GM19035 (cell line): Measurements from ENCODE around the gene PABPN1.
"Not testable (repeated sequence)": the region's sequence is repeated elsewhere in the genome, so short reads cannot be mapped to it uniquely, and the experiment has no call there.

Experiments used
- ATAC-seq: cut with Tn5 transposase; IDR thresholded peaks from one replicate; pipeline ENCODE4 v1.9.1; 2021; ENCODE audit not compliant: unreplicated experiment

The PABPN1 gene, protein sequence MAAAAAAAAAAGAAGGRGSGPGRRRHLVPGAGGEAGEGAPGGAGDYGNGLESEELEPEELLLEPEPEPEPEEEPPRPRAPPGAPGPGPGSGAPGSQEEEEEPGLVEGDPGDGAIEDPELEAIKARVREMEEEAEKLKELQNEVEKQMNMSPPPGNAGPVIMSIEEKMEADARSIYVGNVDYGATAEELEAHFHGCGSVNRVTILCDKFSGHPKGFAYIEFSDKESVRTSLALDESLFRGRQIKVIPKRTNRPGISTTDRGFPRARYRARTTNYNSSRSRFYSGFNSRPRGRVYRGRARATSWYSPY

DNA sequence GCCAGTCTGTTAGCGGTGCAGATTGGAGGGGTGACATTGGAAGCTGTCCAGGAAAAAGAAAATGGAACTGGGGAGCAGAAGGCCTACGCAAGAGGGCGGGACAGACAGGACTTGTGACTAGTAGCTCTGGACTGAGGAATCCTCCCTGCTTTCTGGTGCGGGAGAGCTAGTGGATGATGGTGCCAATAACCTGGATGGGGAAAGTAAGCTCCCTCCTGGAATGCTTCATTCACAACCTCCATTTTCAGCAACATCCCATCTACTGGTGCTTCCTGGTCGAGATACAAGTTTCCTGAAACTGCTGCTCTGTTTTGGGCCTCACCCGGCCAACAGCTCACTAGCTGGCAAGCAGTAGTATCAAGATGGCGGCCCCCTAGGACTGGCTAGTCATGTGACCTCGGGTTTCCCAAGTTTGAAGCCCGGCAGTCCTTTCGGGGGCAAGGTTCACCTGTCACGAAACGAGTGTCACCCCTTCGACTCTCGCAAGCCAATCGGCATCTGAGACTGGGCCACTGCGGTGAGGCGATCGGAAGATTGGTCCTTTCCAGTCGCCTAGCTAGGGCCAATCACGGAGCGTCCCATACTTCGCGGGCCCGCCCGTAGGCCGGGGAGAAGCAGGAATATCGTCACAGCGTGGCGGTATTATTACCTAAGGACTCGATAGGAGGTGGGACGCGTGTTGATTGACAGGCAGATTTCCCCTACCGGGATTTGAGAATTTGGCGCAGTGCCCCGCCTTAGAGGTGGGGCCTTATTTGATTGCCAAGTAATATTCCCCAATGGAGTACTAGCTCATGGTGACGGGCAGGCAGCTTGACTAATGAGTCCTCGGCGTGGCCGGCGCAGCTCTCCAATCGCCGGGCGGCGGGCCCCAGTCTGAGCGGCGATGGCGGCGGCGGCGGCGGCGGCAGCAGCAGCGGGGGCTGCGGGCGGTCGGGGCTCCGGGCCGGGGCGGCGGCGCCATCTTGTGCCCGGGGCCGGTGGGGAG, at the start of gene PABPN1:
Gene PABPN1, plus strand, starts transcription at position 874 of the 988 bp plus-strand sequence. Its CDS starts 13 bp downstream, at position 887.
- peak; percentile 88 for ATAC-seq

DNA sequence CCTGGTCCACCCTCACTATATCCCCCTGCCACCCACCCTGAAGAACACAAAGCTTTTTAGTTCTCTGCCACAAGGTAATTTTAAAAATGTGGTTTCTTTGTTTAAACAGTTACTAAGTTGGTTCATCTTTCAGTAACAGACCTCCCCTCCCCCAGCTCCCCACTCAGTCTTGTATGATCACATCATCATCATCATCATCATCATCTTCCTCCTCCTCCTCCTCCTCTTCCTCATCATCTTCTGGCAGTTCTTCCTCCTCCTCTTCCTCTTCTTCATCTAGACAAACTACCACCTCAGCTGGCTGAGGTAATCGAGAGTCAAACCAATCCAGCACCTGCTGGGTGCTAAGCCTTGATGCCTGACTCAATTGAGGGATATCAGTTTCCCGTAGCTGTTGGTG, 45.8 kb upstream of the PABPN1 start:
- no peak for ATAC-seq

DNA sequence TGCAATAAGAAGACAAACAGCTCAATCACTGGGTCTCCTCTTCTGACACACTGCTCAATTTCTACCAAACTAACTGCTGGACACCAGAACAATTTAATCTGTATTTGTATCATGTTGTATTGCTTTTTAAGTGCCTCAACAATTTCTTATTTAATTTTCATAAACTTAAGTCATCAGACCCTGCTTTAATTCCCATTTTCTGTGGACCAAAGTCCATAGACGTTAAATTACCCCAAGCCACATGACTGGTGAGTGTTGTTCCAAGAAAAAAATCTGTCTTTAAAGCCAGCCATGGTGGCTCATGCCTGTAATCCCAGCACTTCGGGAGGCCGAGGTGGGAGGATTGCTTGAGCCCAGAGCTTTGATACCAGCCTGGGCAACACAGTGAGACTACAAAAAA, 44.1 kb upstream of the PABPN1 start:
- no peak for ATAC-seq

DNA sequence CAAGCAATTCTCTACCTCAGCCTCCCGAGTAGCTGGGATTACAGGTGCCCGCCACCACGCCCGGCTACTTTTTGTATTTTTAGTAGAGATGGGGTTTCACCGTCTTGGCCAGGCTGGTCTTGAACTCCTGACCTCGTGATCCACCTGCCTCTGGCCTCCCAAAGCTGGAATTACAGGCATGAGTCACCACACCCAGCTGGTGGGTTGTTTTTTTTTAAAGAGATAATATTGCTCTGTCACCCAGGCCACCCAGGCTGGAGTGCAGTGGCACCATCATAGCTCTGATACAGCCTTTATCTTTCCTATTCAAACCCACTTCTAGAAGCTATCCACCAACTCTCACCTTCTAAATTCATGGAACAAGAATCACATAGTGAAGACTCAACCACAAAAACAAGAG, 43.3 kb upstream of the PABPN1 start:
- ATAC-seq = not testable (repeated sequence)

DNA sequence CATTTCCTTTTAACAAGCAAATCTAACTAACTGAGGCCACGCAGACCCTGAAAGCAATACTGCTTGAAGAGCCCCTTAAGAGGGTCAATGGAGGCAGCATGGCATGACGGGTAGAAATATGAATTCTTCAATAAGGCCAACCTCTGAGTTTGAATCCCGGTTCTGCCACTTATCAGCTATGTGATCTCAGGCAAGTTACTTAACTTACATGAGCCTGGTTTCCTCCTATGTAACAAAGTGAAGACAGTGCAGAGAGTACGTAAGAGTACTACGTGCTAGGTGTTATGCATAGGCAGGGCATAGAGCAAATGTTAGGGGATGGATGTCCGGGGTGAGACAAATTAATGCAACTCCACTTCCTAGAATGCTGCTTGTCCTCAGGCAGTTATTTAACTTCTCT, 40.0 kb upstream of the PABPN1 start:
- no peak for ATAC-seq

DNA sequence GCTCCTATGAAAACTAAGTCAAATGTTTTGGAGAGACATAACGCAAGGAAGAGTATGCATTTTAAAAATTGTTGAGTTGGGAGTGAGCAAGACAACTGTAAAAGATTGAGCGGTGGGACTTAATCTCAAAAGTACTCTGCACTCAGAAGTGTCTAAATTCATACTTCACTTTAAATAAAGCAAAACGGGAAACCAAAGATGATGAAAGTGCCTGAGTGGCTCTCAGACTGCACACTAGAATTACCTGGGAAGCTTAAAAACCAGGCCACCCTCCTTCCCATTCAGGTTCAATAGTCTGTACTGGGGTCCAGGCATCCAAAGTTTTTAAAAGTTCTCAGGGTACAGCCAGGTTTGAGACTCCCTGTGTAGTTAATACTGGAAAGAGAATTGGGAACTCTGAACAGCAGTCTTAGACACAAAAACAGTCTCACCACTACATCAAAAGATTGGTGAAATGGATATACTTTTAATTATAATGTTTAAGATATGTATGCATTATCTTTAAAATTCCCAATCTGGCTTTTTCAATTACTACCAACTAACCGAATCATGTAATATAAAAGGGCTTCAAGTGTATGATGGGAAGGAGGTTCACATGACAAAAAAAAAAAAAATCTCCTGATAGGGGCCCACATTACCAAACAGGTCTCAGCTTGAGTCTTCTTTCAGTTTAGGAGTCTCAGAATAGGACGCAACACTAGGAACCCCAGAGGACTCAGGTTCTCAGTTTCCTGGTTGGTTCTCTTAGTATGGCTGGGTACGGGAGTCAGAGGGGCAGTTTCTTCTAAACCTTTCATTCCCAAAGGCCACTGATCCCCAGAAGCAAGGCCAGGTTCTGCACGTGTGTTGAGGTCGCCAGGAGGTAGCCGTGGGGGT, 36.4 kb upstream of the PABPN1 start:
- ATAC-seq = no peak

DNA sequence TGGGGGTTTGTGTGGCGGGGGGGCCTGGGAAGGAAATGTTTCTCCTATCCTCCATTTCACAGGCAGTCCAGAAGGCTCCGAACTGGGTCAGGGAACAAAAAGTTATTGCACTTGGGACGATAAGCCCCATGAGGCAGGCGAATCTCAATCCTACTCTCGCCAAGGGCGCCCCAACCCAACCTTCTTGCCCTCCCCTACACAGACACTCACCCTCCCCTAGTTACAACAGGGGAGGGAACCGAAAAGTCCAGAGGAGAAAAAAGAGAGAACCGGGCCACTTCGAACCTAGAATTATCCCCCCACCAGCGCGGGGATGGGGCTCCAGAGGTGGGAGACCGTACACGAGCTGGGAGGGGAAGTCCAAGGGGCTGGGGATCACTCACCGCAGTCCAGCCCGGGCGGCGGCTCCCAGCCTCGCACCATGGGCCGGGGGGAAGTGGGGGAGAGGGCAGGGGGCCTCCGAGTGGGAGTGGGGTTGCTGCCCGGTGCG, 35.7 kb upstream of the PABPN1 start:
- peak; percentile 25 for ATAC-seq

DNA sequence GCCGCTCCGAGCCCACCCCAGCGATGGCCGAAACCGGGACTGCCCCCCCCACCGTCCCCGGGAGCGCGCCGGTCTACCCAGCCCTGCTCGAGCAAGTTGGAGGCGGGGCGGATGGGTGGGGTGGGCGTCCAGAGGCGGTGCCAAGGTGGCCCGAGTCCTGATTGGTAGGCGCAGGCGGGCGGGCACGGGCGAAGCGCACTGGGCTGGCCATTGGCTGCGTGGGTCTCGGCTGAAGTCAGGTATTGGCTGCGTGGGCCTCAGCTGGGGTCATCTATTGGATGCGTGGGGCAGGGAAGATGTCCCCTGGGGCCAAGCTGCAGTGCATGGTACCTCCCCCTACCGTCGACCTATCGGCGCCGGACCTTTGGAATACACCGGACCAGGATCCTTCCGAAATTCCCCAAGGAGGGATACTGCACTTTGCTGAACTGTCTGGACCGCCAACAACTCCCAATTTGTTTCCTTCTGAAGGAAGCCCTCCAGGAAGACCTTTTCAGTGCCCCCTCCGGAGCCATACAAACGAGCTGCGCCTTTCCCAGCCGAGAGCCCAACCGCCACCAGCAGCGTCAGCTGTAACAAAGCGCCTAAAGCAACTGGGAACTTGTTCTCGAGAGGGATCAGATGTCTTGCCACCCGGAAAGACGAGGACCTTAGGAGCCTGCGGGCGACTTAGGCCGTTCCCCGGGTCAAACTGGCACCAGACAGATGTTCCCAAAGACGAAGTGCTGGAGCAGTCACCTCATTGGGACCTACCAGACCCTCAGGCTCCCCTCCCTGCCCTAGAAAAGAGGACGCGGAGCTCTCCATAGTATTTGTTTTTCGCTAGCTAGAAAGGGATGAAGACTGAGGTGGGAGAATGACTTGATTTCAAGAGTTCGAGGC, 35.0 kb upstream of the PABPN1 start, which contains the start of gene HOMEZ:
Gene HOMEZ, minus strand, starts transcription at position 113 of the 882 bp plus-strand sequence. CDS start 180 bp downstream, outside the sequence.
- peak; percentile 99 for ATAC-seq

DNA sequence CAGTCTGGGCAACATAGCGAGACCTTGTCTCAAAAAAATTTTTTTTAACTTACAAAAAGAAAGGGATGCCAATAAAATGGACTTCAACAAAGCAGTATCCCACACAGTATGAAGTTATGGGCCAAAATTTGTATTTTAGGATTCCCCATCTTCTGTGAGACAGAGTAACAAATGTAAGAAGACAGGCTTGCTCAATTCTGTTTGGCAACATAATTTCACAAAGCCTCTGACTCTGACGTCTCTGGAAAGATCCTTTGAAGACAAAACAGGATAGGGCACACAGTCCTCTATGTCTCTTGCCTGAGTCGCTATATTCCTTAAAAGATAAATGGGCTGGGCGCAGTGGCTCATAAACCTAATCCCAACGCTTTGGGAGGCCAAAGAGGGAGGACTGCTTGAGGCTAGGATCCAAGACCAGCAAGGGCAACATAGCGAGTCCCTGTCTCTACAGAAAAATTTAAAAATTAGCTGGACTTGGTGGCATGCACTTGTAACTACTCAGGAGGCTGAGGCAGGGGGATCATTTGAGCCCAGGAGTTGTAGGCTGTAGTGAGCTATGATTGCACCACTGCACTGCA, 34.3 kb upstream of the PABPN1 start:
- ATAC-seq = no peak

DNA sequence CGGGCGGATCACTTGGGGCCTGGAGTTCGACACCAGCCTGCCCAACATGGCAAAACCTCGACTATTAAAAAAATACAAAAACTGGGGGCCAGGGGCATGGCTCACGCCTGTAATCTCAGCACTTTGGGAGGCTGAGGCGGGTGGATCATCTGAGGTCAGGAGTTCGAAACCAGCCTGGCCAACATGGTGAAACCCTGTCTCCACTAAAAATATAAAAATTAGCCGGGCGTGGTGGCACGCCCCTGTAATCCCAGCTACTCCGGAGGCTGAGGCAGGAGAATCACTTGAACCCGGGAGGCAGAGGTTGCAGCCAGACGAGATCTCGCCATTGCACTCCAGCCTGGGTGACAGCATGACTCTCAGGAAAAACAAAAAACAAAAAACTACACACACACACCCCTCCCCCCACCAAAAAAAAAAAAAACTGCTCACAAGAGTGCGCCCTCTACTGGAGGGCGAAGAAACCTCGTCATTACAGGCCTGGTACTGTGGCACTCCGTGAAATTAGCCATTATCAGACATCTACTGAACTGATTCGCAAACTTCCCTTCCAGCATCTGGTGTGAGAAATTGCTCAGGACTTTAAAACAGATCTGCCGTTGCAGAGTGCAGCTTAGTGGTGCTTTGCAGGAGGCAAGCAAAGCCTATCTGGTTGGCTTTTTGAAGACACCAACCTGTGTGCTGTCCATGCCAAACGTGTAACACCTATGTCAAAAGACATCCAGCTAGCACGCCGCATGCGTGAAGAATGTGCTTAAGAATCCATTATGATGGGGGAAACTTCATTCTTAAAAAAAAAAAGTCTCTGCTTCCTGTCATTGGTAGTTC, 26.3 kb upstream of the PABPN1 start:
- no peak for ATAC-seq

DNA sequence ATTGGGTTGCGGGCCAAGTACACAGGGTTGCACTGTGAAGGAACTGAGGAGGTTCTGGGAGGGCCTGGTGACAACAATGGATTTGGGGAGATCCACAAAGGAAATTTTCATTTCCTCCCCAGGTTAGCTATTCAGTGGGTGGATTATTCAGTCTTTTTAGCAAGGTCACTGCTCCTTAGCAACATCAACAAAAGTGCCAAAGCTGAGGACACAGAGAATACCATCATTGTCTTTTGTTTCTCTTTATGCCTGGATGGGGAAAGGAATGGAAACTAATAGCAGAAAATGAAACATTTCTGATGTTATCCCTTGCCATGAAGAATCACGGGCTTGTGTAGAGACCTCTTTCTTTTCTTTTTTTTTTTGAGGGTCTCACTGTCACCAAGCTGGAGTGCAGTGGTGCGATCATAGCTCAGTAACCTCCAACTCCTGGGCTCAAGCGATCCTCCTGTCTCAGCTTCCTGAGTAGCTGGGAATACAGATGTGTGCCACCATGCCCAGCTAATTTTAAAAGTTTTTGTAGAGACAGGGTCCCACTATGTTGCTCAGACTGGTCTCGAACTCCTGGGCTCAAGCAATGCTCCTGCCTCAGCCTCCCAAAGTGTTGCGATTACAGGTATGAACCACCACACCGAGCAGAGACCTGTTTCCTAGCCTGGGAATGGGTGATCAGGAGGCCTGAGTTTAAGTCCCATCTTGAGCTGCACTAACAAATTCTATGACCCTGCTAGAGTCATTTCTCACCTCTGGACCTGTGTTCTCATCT, 25.1 kb upstream of the PABPN1 start:
- ATAC-seq = no peak

DNA sequence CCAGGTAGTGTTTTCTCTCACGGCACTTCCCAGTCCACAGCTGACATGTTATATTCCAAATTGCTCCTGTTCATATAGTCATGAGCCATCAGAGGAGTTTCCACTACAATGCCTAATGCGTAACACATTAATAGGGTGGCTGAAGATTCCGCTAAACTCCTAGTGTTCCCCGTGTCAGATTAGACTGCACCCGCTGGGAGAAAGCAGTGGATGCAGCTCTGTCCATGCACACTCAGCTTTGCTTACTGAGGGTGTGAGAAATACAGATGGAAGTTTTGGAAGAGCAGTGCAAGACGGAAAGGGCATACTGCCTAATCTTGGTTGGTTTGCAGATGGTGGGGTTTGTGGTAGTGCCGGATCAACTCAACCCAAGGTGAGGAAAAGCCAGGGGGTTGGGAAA, 24.2 kb upstream of the PABPN1 start:
- ATAC-seq = no peak

DNA sequence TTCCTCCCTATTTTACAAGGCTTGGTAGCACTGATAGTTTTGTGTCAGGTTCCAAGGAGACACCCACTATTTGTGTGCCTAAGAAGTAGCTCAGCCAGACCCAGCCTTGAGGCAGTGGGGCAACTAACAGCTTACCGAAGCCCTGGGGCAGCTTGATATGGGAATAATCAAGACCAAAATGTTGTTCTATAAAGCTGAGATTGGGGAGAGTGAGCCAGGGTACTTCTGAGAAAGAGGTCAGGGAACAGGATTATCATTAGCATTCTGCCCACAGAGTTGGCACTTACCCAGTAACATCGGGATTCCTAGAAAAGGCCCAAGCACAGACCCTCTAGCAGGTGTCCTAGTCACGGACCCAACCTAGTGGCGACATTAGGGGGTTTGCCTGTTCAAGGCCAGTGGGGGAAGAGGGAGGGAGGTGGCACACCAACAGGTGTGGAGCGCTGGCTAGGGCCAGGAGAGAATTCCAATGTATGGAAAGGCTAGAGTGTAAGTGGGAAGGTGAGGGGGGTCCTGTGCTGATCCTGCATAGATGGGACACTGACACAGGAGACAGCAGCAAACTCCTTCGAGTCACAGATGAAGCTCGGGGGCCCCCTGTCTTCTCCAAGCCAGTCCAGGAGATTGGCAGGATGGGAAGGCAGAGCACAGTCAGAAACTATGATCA, 23.5 kb upstream of the PABPN1 start:
- no peak for ATAC-seq

DNA sequence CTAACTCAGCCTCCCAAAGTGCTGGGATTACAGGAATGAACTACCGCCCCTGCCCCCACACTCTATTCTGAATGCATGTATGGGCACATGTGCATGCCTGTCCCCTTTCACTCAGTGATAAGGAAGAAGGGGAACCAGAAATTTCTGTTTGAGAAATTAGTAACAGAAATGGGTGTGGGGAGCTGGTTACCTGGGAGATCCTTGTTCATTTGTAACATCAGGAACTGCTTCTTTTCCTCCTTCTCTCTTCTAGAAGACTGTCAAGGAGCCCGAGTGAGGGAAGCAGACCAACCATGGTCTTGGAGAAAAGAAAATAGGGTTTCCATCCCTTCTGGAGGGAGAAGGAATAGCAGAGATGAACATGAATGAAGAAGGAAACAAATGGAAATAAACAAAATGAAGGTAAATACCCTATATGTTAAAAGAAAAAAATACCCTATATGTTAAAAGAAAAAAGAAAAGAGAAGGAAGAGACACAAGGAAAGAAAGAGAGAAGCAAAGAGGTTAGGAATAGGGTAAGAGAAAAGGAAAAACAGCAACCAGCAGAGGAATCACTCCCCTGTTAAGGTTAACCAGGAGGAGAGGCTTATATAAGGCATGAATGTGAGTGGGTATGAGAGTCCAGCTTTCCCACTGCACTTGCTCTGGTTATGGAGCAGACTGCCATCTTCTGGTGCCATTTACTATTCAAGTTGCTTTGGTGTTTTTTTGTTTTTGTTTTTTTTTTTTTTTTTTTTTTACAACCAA, 21.9 kb upstream of the PABPN1 start:
- no peak for ATAC-seq

DNA sequence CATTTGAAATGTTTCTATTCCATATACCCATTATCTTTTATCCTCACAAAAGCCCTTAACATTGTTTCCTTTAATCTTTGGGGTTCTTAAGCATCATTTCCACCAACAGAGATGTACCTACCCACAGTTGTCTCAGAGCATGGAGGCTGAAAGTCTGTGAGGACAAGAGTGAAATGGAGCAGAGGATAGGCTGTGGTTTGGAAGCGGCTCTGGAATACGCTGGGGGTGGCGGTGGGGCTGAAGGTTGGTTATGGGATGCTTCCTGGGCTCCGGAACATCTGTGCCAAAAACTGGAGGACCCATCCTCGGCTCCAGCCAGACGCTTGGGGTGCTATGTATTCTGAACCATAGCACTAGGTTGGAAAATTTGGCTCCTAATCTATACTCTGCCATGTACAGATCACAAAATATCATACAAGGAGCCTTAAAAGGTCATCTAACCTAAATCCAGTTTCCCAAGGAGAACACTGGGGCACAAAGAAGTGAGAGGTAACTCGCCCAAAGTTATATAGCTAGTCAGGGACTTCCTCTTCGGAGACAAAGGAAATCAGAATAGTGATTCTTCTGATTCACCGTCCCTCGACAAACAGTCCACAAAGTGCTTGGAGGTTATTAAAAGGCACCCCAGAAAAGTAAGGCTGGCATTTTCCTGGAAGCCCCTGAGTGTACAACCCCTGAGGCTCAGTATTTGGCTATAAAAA, 21.1 kb upstream of the PABPN1 start:
- ATAC-seq = no peak

DNA sequence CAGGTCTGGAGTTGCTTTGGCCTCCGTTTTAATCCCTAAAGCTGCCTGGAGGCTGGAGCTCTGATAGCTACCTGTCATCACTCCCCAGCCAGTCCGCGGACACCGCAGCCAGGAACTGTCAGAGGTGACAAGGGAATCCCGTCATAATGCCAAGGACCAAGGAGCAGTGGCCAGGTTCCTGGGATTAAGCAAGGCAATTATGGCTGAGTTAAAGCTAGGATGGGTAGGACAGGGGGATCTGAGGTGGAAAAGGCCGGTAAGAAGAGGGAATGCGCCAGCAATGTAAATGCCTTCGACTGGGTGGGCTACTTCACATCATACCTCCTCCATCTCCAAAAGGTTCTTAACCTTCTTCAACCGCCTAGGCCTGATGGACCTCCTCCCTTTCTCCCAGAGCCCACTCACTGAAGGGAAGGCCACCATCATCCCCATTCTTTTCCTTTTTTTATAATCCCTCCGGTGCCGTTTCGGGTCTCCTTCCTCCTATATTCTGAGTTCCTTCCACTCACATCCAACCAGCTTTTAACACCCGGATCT, 20.5 kb upstream of the PABPN1 start:
- ATAC-seq = no peak
